ENCODE measurements around the gene ZNF530. TPM values are rescaled to one million over a fixed set of nuclear protein-coding genes. Genes with fewer than 3 reads are reported as not detected.

ZNF530 gene
- total RNA-seq (1.5 TPM), polyA plus RNA-seq (1 to 10 TPM; 4.8 to 7.8 (median 7.4) TPM)

- Histone ChIP-seq H3K36me3 (ENCODE audit: control insufficient read depth, insufficient read depth, low read length) (peaks cover 25% of the 10 kb centered on the region), H3K4me1 (ENCODE audit: control insufficient read depth, insufficient read depth, low read length, poor library complexity, severe bottlenecking) (peaks cover 13% of the 10 kb centered on the region), H3K4me3 (ENCODE audit: low read depth, low read length) (peak within 1 kb of the TSS; percentile 73), H3K27me3 (ENCODE audit: control insufficient read depth, insufficient read depth, low read length) (no peaks in the 10 kb centered on the region), H3K27ac (ENCODE audit: insufficient read depth, low read length, poor library complexity, severe bottlenecking) (peak within 1 kb of the TSS; percentile 38), H3K9me3 (ENCODE audit: control insufficient read depth in 2 of 2, low read length in 2 of 2) (peaks cover 27 to 50% of the 10 kb centered on the region in 2 experiments)
- DNase-seq (peak; percentile 71 to 93 (median 77)), ATAC-seq (ENCODE audit: low read depth in 2 of 2) (peak; percentile 93 to 97)
- Mint-ChIP-seq H3K27me3 (no peaks in the 10 kb centered on the region), H3K4me1 (peaks cover 8 to 31% (median 13%) of the 10 kb centered on the region in 4 donors), H3K36me3 (peaks cover 39% of the 10 kb centered on the region), H3K27ac (peak within 1 kb of the TSS; percentile 16 to 84 (median 59)), H3K4me3 (peak within 1 kb of the TSS; percentile 58 to 90 (median 89)), H3K9me3 (peaks cover 8 to 43% (median 35%) of the 10 kb centered on the region in 7 donors)
Observed at GRCh38 chr19:57599761-57600383, at the start of gene ZNF530. Gene ZNF530, plus strand, starts transcription at chr19:57599885. Its CDS starts 4,461 bp downstream, at chr19:57604346.

DNA sequence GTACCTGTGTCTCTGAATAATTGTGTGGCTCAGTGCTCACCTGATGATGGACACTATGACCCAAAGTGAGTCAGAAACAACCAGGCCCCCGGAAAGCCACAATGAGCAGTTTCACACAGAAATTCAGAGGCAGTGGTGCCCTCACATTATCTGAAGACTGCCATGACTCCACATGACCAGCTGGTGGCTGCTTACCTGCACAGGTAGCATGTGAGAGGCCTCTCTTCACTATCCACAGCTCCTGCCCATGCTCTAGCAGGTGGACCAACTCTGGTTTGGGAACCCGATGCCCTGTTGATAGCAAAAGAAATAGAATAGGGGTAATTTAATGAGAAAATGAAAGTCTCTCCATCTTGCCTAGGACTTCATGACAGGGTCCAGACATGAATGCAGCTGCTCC, 47.3 kb upstream of the ZNF530 start:
- peaks cover 62 to 87% of the 10 kb centered on the region in 2 experiments for H3K9me3 ChIP-seq (ENCODE audit: control insufficient read depth in 2 of 2, low read length in 2 of 2)
- H3K27me3 ChIP-seq (ENCODE audit: control insufficient read depth, insufficient read depth, low read length), result no peaks in the 10 kb centered on the region
- peaks cover 5 to 87% (median 40%) of the 10 kb centered on the region in 7 donors for H3K9me3 Mint-ChIP-seq
- H3K36me3 Mint-ChIP-seq, result peaks cover 92% of the 10 kb centered on the region
- DNase-seq (no peak), ATAC-seq (ENCODE audit: low read depth in 2 of 2) (no peak)
- no peak overlapping the region for H3K27ac Mint-ChIP-seq
- peaks cover 93% of the 10 kb centered on the region for H3K36me3 ChIP-seq (ENCODE audit: control insufficient read depth, insufficient read depth, low read length)
- peaks cover 5 to 11% (median 9%) of the 10 kb centered on the region in 4 donors for H3K4me1 Mint-ChIP-seq
- no peaks in the 10 kb centered on the region for H3K27me3 Mint-ChIP-seq
- no peak overlapping the region for H3K27ac ChIP-seq (ENCODE audit: insufficient read depth, low read length, poor library complexity, severe bottlenecking)
- no peak overlapping the region for H3K4me3 ChIP-seq (ENCODE audit: low read depth, low read length)
- no peaks in the 10 kb centered on the region for H3K4me1 ChIP-seq (ENCODE audit: control insufficient read depth, insufficient read depth, low read length, poor library complexity, severe bottlenecking)
- H3K4me3 Mint-ChIP-seq, result no peak overlapping the region

DNA sequence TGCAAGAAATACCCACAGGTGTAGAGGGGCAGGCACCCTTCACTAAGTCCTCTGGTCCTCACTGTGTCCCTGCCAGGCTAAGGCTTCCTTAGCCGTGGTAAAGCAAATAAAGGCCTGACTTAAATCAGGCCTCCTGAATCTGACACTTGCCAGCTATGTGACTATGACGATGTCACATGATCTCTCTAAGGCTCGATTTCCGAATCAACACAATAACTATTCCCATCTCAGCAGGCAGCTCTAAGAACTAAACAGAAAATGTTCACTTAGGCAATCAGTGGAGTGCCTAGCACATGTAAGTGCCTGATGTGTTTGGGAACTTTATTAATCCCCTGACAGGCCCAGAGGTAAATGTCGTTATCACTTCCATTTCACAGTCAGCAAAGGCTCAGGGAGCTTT, 42.0 kb upstream of the ZNF530 start:
- peaks cover 9 to 58% (median 25%) of the 10 kb centered on the region in 7 donors for H3K9me3 Mint-ChIP-seq
- no peaks in the 10 kb centered on the region for H3K27me3 Mint-ChIP-seq
- peak overlapping the region; percentile 88 to 98 (median 93) for H3K4me3 Mint-ChIP-seq
- peak overlapping the region; percentile 81 for H3K4me3 ChIP-seq (ENCODE audit: low read depth, low read length)
- peaks cover 49% of the 10 kb centered on the region for H3K36me3 Mint-ChIP-seq
- no peak overlapping the region for H3K27ac ChIP-seq (ENCODE audit: insufficient read depth, low read length, poor library complexity, severe bottlenecking)
- H3K4me1 ChIP-seq (ENCODE audit: control insufficient read depth, insufficient read depth, low read length, poor library complexity, severe bottlenecking), result peaks cover 26% of the 10 kb centered on the region
- DNase-seq, result no peak
- peaks cover 5 to 36% (median 28%) of the 10 kb centered on the region in 4 donors for H3K4me1 Mint-ChIP-seq
- ATAC-seq (ENCODE audit: low read depth in 2 of 2), result no peak
- H3K27ac Mint-ChIP-seq, result peak overlapping the region in 2 of 3 donors; percentile 68 to 98
- H3K9me3 ChIP-seq (ENCODE audit: control insufficient read depth in 2 of 2, low read length in 2 of 2), result peaks cover 25 to 34% of the 10 kb centered on the region in 2 experiments
- H3K36me3 ChIP-seq (ENCODE audit: control insufficient read depth, insufficient read depth, low read length), result peaks cover 44% of the 10 kb centered on the region
- H3K27me3 ChIP-seq (ENCODE audit: control insufficient read depth, insufficient read depth, low read length), result peaks cover 5% of the 10 kb centered on the region

DNA sequence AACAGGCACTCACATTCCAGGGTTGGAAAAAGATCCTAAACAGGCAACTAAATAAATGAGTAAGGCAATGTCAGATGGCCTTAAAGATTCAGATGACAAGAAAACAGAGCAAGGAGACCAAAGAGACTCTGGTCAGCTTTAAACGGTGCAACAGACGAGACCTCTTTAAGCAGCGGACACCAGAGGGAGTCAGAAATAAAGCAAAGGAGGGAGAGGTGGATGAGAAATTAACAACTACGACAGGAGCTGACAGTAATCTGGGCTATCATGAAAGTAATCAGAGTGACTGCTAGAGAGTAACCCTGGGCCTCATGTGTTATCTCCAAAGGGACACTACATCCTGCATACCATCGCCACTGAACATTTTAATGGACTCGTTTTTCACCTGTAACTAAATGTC, 41.2 kb upstream of the ZNF530 start:
- Mint-ChIP-seq H3K4me3 (peak overlapping the region; percentile 88 to 98 (median 93)), H3K9me3 (peaks cover 9 to 56% (median 18%) of the 10 kb centered on the region in 7 donors), H3K27me3 (no peaks in the 10 kb centered on the region), H3K27ac (peak overlapping the region; percentile 94 to 98 (median 94)), H3K4me1 (peaks cover 5 to 36% (median 28%) of the 10 kb centered on the region in 4 donors), H3K36me3 (peaks cover 43% of the 10 kb centered on the region)
- H3K36me3 ChIP-seq (ENCODE audit: control insufficient read depth, insufficient read depth, low read length), result peaks cover 35% of the 10 kb centered on the region
- H3K4me3 ChIP-seq (ENCODE audit: low read depth, low read length), result peak overlapping the region; percentile 81
- H3K9me3 ChIP-seq (ENCODE audit: control insufficient read depth in 2 of 2, low read length in 2 of 2), result peaks cover 25 to 34% of the 10 kb centered on the region in 2 experiments
- peaks cover 5% of the 10 kb centered on the region for H3K27me3 ChIP-seq (ENCODE audit: control insufficient read depth, insufficient read depth, low read length)
- H3K4me1 ChIP-seq (ENCODE audit: control insufficient read depth, insufficient read depth, low read length, poor library complexity, severe bottlenecking), result peaks cover 26% of the 10 kb centered on the region
- DNase-seq (no peak), ATAC-seq (ENCODE audit: low read depth in 2 of 2) (no peak)
- H3K27ac ChIP-seq (ENCODE audit: insufficient read depth, low read length, poor library complexity, severe bottlenecking), result no peak overlapping the region

GRCh38 chr19:57559008-57559403, 40.7 kb upstream of the ZNF530 start:
- Histone ChIP-seq H3K27ac (ENCODE audit: insufficient read depth, low read length, poor library complexity, severe bottlenecking) (peak overlapping the region; percentile 62), H3K27me3 (ENCODE audit: control insufficient read depth, insufficient read depth, low read length) (peaks cover 5% of the 10 kb centered on the region), H3K36me3 (ENCODE audit: control insufficient read depth, insufficient read depth, low read length) (peaks cover 30% of the 10 kb centered on the region), H3K4me3 (ENCODE audit: low read depth, low read length) (peak overlapping the region; percentile 81), H3K4me1 (ENCODE audit: control insufficient read depth, insufficient read depth, low read length, poor library complexity, severe bottlenecking) (peaks cover 26% of the 10 kb centered on the region), H3K9me3 (ENCODE audit: control insufficient read depth in 2 of 2, low read length in 2 of 2) (peaks cover 29 to 34% of the 10 kb centered on the region in 2 experiments)
- no peak for ATAC-seq (ENCODE audit: low read depth in 2 of 2)
- H3K4me3 Mint-ChIP-seq, result peak overlapping the region; percentile 88 to 98 (median 93)
- peak in 2 of 3 donors; percentile 9 to 42 for DNase-seq
- H3K27ac Mint-ChIP-seq, result peak overlapping the region; percentile 94 to 98 (median 94)
- peaks cover 5 to 36% (median 28%) of the 10 kb centered on the region in 4 donors for H3K4me1 Mint-ChIP-seq
- H3K27me3 Mint-ChIP-seq, result no peaks in the 10 kb centered on the region
- H3K9me3 Mint-ChIP-seq, result peaks cover 9 to 57% (median 19%) of the 10 kb centered on the region in 7 donors
- H3K36me3 Mint-ChIP-seq, result peaks cover 42% of the 10 kb centered on the region

- H3K36me3 ChIP-seq (ENCODE audit: control insufficient read depth, insufficient read depth, low read length), result peaks cover 25% of the 10 kb centered on the region
- H3K27me3 ChIP-seq (ENCODE audit: control insufficient read depth, insufficient read depth, low read length), result peaks cover 5% of the 10 kb centered on the region
- Mint-ChIP-seq H3K4me1 (peaks cover 5 to 36% (median 28%) of the 10 kb centered on the region in 4 donors), H3K36me3 (peaks cover 37% of the 10 kb centered on the region), H3K27me3 (no peaks in the 10 kb centered on the region), H3K4me3 (peak within 1 kb of the TSS; percentile 88 to 98 (median 93)), H3K27ac (peak within 1 kb of the TSS; percentile 94 to 98 (median 95)), H3K9me3 (peaks cover 9 to 57% (median 21%) of the 10 kb centered on the region in 7 donors)
- H3K4me1 ChIP-seq (ENCODE audit: control insufficient read depth, insufficient read depth, low read length, poor library complexity, severe bottlenecking), result peaks cover 26% of the 10 kb centered on the region
- peak within 1 kb of the TSS; percentile 81 for H3K4me3 ChIP-seq (ENCODE audit: low read depth, low read length)
- peak; percentile 98 to 99 for ATAC-seq (ENCODE audit: low read depth in 2 of 2)
- H3K9me3 ChIP-seq (ENCODE audit: control insufficient read depth in 2 of 2, low read length in 2 of 2), result peaks cover 32 to 34% of the 10 kb centered on the region in 2 experiments
- peak within 1 kb of the TSS; percentile 62 for H3K27ac ChIP-seq (ENCODE audit: insufficient read depth, low read length, poor library complexity, severe bottlenecking)
- DNase-seq, result peak; percentile 77 to 93 (median 87)
Observed at GRCh38 chr19:57559404-57560025, 40.2 kb upstream of the ZNF530 start, which contains the start of gene ZNF550. Gene ZNF550, minus strand, starts transcription at chr19:57559863. Its CDS starts 181 bp downstream, at chr19:57559682.

GRCh38 chr19:57560049-57560491, 39.6 kb upstream of the ZNF530 start:
- Mint-ChIP-seq H3K36me3 (peaks cover 32% of the 10 kb centered on the region), H3K4me3 (peak overlapping the region; percentile 88 to 98 (median 93)), H3K27ac (peak overlapping the region; percentile 76 to 98 (median 95)), H3K4me1 (peaks cover 5 to 36% (median 28%) of the 10 kb centered on the region in 4 donors), H3K9me3 (peaks cover 9 to 57% (median 19%) of the 10 kb centered on the region in 7 donors), H3K27me3 (no peaks in the 10 kb centered on the region)
- H3K9me3 ChIP-seq (ENCODE audit: control insufficient read depth in 2 of 2, low read length in 2 of 2), result peaks cover 33 to 34% of the 10 kb centered on the region in 2 experiments
- H3K27ac ChIP-seq (ENCODE audit: insufficient read depth, low read length, poor library complexity, severe bottlenecking), result peak overlapping the region; percentile 62
- ATAC-seq (ENCODE audit: low read depth in 2 of 2) (no peak), DNase-seq (no peak)
- peak overlapping the region; percentile 81 for H3K4me3 ChIP-seq (ENCODE audit: low read depth, low read length)
- peaks cover 26% of the 10 kb centered on the region for H3K4me1 ChIP-seq (ENCODE audit: control insufficient read depth, insufficient read depth, low read length, poor library complexity, severe bottlenecking)
- peaks cover 5% of the 10 kb centered on the region for H3K27me3 ChIP-seq (ENCODE audit: control insufficient read depth, insufficient read depth, low read length)
- peaks cover 20% of the 10 kb centered on the region for H3K36me3 ChIP-seq (ENCODE audit: control insufficient read depth, insufficient read depth, low read length)

Data from CD4-positive, CD25-positive, alpha-beta regulatory T cell (primary cell).